GM13976 (cell line): ENCODE data around the gene PEX26.
"Not testable (repeated sequence)": the region's sequence is repeated elsewhere in the genome, so short reads cannot be mapped to it uniquely, and the experiment has no call there.

Experiments used
- DNase-seq: peaks from one replicate; pipeline ENCODE4 v3.0.0; 2012; ENCODE audit warnings: low spot score
- in situ Hi-C: fragments of 300-500 bp; cut with MboI; formaldehyde crosslinking; loops from one replicate; pipeline ENCODE4 v1.12.0; 2022; ENCODE audit warnings: low sequenced_read_pairs, mixed read lengths, inconsistent platforms; ENCODE audit not compliant: unreplicated experiment
- TF ChIP-seq, protein P1 (sequence below): IDR thresholded peaks from 2 replicates; pipeline ENCODE4 v1.5.1; 2012; ENCODE audit warnings: borderline replicate concordance, mild to moderate bottlenecking; ENCODE audit not compliant: insufficient read depth; ENCODE audit errors: extremely low read depth, missing control alignments, control extremely low read depth

PEX26 gene

DNA sequence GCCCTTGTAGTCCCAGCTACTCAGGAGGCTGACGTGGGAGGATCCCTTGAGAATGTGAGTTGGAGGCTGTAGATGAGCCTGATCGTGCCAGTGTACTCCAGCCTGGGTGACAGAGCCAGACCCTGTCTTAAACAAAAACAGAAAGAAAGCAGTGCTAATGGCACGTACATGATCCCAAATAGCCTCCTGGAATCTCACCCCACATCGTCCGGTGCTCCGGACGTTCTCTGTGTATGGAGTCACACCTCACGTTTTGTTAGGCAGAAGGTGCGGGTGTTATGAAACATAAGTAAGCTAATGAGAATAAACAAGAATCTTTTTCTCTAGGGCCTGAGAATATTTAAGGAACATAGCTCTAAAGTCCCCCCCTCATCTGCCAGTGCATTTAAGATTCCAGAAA is 29.7 kb upstream of the PEX26 start:
- in situ Hi-C loops = no loop called here
- no peak for DNase-seq
- TF ChIP-seq, protein P1, sequence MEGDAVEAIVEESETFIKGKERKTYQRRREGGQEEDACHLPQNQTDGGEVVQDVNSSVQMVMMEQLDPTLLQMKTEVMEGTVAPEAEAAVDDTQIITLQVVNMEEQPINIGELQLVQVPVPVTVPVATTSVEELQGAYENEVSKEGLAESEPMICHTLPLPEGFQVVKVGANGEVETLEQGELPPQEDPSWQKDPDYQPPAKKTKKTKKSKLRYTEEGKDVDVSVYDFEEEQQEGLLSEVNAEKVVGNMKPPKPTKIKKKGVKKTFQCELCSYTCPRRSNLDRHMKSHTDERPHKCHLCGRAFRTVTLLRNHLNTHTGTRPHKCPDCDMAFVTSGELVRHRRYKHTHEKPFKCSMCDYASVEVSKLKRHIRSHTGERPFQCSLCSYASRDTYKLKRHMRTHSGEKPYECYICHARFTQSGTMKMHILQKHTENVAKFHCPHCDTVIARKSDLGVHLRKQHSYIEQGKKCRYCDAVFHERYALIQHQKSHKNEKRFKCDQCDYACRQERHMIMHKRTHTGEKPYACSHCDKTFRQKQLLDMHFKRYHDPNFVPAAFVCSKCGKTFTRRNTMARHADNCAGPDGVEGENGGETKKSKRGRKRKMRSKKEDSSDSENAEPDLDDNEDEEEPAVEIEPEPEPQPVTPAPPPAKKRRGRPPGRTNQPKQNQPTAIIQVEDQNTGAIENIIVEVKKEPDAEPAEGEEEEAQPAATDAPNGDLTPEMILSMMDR = no peak

DNA sequence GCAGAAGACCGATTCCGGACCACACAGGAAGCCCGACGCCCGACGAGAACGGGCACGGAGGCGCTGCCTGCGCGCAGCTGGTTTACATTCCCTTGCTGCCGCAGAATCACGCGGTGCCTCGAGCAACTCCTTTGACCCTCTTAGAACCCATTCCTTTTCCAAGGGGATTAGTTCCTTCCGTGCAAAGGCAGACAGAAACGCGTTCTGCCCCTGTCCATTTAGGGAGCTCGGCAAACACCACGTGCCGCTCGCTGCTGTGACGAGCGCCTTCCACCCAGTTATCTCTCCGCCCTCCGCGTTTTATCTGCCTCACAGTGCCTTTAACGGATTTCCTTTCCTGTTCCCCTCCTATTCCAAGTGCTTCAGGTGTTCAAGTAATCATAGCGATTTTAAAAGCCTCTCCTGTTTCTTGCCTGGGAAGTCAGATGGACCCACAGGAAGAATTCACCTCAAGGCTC is 29.3 kb upstream of the PEX26 start:
- TF ChIP-seq, protein P1 = no peak
- in situ Hi-C loops = no loop called here
- no peak for DNase-seq

DNA sequence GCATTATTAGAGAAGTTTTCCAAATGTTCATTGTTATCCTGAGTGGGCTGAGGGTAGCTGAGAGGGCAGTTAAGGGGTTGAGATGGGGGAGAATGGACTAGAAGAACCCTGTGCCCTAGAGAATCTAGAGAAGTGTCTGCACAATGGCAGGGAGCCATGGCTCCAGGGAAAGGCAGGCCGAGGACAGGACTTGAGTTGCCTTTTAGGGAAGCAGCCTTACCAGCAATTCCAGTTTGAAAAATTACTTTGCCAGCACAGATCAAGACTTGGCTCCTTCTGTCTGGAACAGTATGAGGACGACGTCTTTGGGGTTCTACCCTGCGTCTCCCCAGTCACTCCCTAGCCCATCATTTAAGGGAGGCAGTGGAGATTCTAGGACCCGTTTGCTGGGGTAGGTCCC is 27.7 kb upstream of the PEX26 start:
- no peak for DNase-seq
- in situ Hi-C loops = no loop called here
- TF ChIP-seq, protein P1 = no peak

DNA sequence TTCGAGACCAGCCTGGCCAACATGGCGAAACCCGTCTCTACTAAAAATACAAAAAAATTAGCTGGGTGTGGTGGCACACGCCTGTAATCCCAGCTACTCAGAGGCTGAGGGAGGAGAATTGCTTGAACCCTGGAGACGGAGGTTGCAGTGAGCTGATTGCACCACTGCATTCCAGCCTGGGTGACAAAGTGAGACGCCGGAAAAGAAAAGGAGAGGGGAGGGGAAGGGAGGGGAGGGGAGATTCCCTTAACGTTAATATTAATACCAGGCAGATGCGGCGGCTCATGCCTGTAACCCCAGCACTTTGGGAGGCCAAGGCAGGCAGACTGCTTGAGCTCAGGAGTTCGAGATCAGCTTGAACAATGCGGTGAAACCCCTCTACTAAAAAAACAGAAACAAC is 26.7 kb upstream of the PEX26 start:
- in situ Hi-C loops = not testable (repeated sequence)

DNA sequence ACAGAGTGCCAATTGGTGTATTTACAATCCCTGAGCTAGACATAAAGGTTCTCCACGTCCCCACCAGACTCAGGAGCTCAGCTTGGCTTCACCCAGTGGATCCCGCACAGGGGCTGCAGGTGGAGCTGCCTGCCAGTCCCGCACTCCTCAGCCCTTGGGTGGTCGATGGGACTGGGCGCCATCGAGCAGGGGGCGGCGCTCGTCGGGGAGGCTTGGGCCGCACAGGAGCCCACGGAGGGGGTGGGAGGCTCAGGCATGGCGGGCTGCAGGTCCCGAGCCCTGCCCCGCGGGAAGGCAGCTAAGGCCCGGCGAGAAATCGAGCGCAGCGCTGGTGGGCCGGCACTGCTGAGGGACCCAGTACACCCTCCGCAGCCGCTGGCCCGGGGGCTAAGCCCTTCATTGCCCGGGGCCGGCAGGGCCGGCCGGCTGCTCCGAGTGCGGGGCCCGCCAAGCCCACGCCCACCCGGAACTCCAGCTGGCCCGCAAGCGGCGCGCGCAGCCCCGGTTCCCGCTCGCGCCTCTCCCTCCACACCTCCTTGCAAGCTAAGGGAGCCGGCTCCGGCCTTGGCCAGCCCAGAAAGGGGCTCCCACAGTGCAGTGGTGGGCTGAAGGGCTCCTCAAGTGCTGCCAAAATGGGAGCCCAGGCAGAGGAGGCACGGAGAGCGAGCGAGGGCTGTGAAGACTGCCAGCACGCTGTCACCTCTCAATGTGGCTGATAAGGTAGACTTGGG is 24.4 kb upstream of the PEX26 start:
- in situ Hi-C loops, DNase-seq: not testable (repeated sequence)

More for the DNA sequence above, 26.7 kb upstream of the PEX26 start:
- not testable (repeated sequence) for DNase-seq

DNA sequence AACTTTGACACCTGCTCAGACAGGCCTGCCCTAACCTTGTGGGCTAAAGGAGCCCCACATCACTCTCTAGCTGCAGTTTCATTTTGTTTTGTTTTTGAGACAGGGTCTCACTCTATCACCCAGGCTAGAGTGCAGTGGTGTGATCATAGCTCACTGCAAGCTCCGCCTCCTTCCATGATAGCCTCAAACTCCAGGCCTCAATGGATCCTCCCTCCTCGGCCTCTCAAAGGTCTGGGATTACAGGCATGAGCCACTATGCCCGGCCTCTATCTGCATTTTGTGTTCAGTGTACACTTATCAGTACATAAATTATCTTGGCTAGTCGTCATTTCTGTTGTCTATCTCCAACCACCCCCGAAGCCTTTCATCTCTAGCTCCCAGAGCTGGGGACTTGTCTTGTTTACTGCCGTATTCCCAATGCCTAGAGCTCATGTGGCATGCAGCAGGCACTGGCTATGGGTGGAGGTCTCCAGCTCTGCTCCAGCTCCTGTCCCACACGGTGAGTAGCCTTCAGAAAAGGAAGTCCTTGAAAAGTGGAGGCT is 22.1 kb upstream of the PEX26 start:
- in situ Hi-C loops = no loop called here
- DNase-seq = no peak
- TF ChIP-seq, protein P1 = no peak

DNA sequence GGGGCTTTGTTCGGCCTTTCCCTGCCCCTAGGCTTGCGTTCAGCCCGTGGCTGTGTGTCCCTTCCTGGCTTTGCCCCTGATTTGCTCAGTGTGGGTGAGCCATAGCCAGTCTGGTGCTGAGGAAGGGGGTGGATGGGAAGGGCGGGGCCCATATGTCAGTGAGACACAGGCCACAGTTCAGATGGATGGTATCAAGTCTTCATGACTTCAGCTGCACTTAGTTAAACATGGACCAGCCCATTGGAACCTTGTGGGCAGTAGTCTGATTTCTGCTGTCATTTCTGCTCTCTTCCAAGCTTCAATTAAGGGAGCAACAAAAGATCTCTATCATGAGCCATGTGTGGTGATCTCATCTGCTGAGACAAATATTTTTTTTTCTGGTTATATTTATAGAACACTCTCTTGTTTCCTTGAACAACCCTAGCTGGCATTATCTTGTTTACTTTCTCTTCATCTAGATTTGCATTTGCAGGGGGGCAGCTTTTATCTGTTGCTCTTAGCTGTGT is 21.6 kb upstream of the PEX26 start:
- TF ChIP-seq, protein P1 = no peak
- no peak for DNase-seq
- in situ Hi-C loops = no loop called here
